CD4-positive, alpha-beta T cell treated with Interleukin-15 for 4 hours (primary cell): ENCODE results near the gene SPTLC2.
"Not testable (repeated sequence)": the region's sequence is repeated elsewhere in the genome, so short reads cannot be mapped to it uniquely, and the experiment has no call there.

Experiments used
- DNase-seq: peaks from one replicate; pipeline ENCODE4 v3.0.0-alpha.2; 2020; ENCODE audit warnings: low spot score

The SPTLC2 gene

GRCh38 chr14:77616454-77617229 is at the start of gene SPTLC2:
Gene SPTLC2, minus strand, starts transcription at chr14:77616637. Its CDS starts 58 bp downstream, at chr14:77616579.
- DNase-seq, result peak; percentile 98

GRCh38 chr14:77663293-77663692 is 46.9 kb upstream of the SPTLC2 start:
- no peak for DNase-seq

GRCh38 chr14:77661562-77661961 is 45.1 kb upstream of the SPTLC2 start:
- DNase-seq, result not testable (repeated sequence)

GRCh38 chr14:77660754-77661153 is 44.3 kb upstream of the SPTLC2 start:
- no peak for DNase-seq

GRCh38 chr14:77659831-77660230 is 43.4 kb upstream of the SPTLC2 start:
- no peak for DNase-seq

GRCh38 chr14:77657280-77657679 is 40.8 kb upstream of the SPTLC2 start:
- no peak for DNase-seq

GRCh38 chr14:77654001-77654441 is 37.6 kb upstream of the SPTLC2 start:
- DNase-seq, result no peak

GRCh38 chr14:77649326-77649725 is 32.9 kb upstream of the SPTLC2 start:
- no peak for DNase-seq

- DNase-seq, result no peak
Observed at GRCh38 chr14:77648520-77649200, 32.2 kb upstream of the SPTLC2 start.

- no peak for DNase-seq
Observed at GRCh38 chr14:77647853-77648252, 31.4 kb upstream of the SPTLC2 start.

- DNase-seq, result no peak
Observed at GRCh38 chr14:77646907-77647306, 30.5 kb upstream of the SPTLC2 start.

GRCh38 chr14:77645520-77646230 is 29.2 kb upstream of the SPTLC2 start:
- no peak for DNase-seq

- no peak for DNase-seq
Observed at GRCh38 chr14:77642407-77642806, 26.0 kb upstream of the SPTLC2 start.

- peak; percentile 64 for DNase-seq
Observed at GRCh38 chr14:77641534-77642341, 25.3 kb upstream of the SPTLC2 start.

GRCh38 chr14:77640756-77641533 is 24.5 kb upstream of the SPTLC2 start:
- DNase-seq, result no peak

- no peak for DNase-seq
Observed at GRCh38 chr14:77638771-77639171, 22.3 kb upstream of the SPTLC2 start.

- not testable (repeated sequence) for DNase-seq
Observed at GRCh38 chr14:77635869-77636268, 19.4 kb upstream of the SPTLC2 start.

- DNase-seq, result not testable (repeated sequence)
Observed at GRCh38 chr14:77635466-77635865, 19.0 kb upstream of the SPTLC2 start.

GRCh38 chr14:77630111-77630510 is 13.7 kb upstream of the SPTLC2 start:
- DNase-seq, result no peak

GRCh38 chr14:77625360-77625759 is 8.9 kb upstream of the SPTLC2 start:
- no peak for DNase-seq

GRCh38 chr14:77623201-77623600 is 6.8 kb upstream of the SPTLC2 start:
- no peak for DNase-seq
